ENCODE measurements around the gene MFAP3. TPM values are rescaled to one million over a fixed set of nuclear protein-coding genes. Genes with fewer than 3 reads are reported as not detected.
"Not testable (repeated sequence)": the region's sequence is repeated elsewhere in the genome, so short reads cannot be mapped to it uniquely, and the experiment has no call there.

The MFAP3 gene
- total RNA-seq (2014; rRNA removed; shearing (Covaris generic)): 48.2 and 55.6 TPM in 2 replicates

DNA sequence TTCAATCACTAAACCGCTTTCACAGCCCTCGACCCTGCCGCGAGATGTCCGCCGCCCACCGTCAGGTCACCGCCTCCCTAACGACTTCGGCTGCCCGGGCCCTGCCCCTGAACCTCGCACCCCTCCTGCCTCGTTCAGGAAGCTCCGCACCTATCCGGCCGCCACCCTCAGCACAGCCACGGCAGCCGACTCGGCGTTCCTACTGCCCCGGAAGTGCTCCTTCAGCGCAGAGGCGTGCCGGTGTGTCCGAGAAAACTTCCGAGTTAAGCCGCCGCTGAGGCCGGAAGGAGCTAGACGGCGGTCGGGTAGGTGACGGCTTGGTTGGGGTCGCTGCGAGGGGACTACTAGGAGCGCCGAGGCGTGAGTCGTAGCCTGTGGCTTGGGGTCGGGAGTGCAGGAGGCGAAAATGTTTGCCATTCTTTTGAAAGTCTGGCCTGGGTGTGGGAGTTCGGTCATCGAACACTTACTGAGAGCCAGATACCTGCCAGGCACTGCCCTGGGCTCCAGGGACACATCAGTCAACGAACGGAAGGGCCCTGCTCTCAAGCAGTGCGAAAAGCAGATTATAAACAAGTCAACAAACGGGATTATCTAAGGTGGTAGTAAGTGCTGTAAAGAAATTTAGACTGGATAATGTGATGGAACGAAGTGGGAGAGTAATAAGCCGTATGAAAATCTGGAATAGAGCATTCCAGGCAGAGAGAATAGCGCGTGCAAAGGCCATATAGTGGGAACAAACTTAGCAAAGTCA, at the start of gene MFAP3, which contains the start of gene FAM114A2:
MFAP3 (plus strand) TSS at position 261 of the 751 bp plus-strand sequence. CDS start 10,756 bp downstream, outside the sequence.
FAM114A2 (minus strand) TSS at position 204 of the 751 bp plus-strand sequence. CDS start 3,957 bp downstream, outside the sequence.
- peak; percentile 90 to 92 for DNase-seq
- Histone ChIP-seq H3K36me3 (no peaks in the 10 kb centered on the region), H3K4me1 (peaks cover 3% of the 10 kb centered on the region; the same call in 1 of the 2 replicates), H3K4me3 (peak within 1 kb of the TSS; percentile 73), H3K9me3 (replicated peaks) (no peaks in the 10 kb centered on the region), H3K27ac (peak within 1 kb of the TSS; percentile 68), H3K27me3 (no peaks in the 10 kb centered on the region)

DNA sequence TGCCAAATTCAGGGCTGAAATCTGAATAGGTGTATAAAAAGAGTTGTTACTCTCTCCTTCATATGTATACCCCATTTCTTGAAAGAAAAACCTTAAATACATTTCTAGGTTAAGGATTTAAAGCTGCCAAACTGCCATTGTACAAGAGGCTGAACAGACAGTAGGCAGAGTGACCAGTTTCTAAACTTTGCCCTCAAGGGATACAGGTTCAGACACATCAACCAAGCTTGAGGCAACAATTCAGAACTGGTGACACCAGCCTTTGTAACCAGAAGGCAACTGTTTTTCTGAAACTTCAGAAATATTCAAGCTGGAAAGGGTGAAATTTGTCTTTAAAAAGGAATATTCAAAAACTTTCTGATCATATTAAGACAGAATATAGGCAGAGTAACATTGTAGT, 47.6 kb upstream of the MFAP3 start:
- no peak overlapping the region for H3K27ac ChIP-seq
- no peak overlapping the region for H3K4me3 ChIP-seq
- DNase-seq: no peak
- no peaks in the 10 kb centered on the region for H3K9me3 ChIP-seq (replicated peaks)
- no peaks in the 10 kb centered on the region for H3K36me3 ChIP-seq
- no peaks in the 10 kb centered on the region for H3K27me3 ChIP-seq
- no peaks in the 10 kb centered on the region for H3K4me1 ChIP-seq

DNA sequence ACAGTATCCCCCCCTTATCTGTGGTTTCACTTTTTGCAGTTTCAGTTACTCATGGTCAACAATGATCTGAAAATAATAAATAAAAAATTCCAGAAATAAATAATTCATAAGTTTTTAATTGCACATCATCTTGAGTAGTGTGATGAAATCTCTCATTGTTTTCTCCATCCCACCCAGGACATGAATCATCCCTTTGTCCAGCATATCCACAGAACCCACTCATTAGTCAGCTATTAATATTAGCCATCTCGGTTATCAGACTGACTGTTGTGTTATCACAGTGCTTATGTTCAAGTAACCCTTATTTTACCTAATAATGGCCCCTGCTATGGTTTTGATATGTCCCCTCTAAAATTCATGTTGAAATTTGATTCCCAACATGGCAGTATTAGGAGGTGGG, 40.8 kb upstream of the MFAP3 start:
- H3K36me3 ChIP-seq: peaks cover 3% of the 10 kb centered on the region; the same call in 1 of the 2 replicates
- no peak overlapping the region for H3K4me3 ChIP-seq
- no peak for DNase-seq
- H3K27me3 ChIP-seq: no peaks in the 10 kb centered on the region
- 0 out of 2 replicates have a peak, but pooled peaks cover 6% of the 10 kb centered on the region for H3K4me1 ChIP-seq
- no peaks in the 10 kb centered on the region for H3K9me3 ChIP-seq (replicated peaks)
- H3K27ac ChIP-seq: no peak overlapping the region

DNA sequence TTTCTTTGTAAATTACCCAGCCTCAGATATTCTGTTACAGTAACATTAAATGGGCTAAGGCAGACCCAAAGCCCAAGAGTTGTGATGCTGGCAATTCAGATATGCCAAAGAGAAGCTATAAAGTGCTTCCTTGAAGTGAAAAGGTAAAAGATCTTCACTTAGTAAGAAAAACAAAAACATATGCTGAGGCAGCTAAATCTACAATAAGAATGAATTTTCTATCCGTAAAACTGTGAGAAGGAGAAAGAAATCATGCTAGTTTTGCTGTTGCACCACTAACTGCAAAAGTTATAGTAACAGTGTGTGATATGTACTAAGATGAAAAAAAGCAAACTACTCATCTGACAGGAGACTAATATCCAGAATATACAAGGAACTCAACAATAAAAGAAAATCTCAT, 40.0 kb upstream of the MFAP3 start:
- DNase-seq: no peak

DNA sequence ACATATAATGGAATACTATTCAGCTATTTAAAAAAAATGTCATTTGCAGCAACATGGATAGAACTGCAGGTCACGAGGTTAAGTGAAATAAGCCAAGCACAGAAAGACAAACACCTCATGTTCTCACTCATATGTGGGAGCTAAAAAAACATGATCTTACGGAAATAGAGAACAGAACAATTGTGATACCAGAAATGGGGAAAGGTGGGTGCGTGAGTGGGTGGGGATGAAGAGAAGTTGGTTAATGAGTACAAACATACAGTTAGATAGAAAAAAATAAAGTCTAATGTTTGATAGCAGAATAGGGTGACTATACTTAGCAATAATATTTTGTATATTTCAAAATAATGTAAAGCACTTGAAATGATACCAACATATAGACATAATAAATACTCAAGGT, 38.8 kb upstream of the MFAP3 start:
- Histone ChIP-seq H3K4me1 (0 out of 2 replicates have a peak, but pooled peaks cover 6% of the 10 kb centered on the region), H3K36me3 (peaks cover 3% of the 10 kb centered on the region; the same call in 1 of the 2 replicates), H3K4me3 (no peak overlapping the region), H3K27me3 (no peaks in the 10 kb centered on the region), H3K9me3 (replicated peaks) (no peaks in the 10 kb centered on the region), H3K27ac (no peak overlapping the region)
- no peak for DNase-seq

More for the DNA sequence above, 40.0 kb upstream of the MFAP3 start:
- no peak overlapping the region for H3K4me3 ChIP-seq
- H3K9me3 ChIP-seq (replicated peaks): no peaks in the 10 kb centered on the region
- peaks cover 3% of the 10 kb centered on the region; the same call in 1 of the 2 replicates for H3K36me3 ChIP-seq
- no peaks in the 10 kb centered on the region for H3K27me3 ChIP-seq
- H3K27ac ChIP-seq: no peak overlapping the region
- H3K4me1 ChIP-seq: 0 out of 2 replicates have a peak, but pooled peaks cover 6% of the 10 kb centered on the region

DNA sequence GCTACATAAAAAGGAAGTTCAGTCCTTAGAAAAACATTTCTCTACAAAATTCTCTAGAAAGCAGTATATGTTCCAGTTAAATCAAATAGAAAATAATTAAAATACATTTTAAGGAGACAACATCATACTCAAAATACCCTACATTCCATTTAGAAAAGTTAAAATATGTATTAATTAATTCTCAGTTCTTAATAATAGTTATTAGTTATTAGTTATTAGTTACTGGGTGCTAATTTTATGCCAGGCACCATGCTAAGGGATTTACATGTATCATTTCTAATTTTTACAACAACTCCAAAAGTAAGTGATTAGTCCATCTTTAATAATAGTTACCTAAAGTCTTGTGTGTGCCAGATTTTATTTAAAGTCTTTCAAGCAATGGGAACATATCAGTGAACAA, 38.1 kb upstream of the MFAP3 start:
- Histone ChIP-seq H3K9me3 (replicated peaks) (no peaks in the 10 kb centered on the region), H3K36me3 (peaks cover 3% of the 10 kb centered on the region; the same call in 1 of the 2 replicates), H3K4me1 (0 out of 2 replicates have a peak, but pooled peaks cover 6% of the 10 kb centered on the region), H3K4me3 (no peak overlapping the region), H3K27ac (no peak overlapping the region), H3K27me3 (no peaks in the 10 kb centered on the region)
- no peak for DNase-seq

DNA sequence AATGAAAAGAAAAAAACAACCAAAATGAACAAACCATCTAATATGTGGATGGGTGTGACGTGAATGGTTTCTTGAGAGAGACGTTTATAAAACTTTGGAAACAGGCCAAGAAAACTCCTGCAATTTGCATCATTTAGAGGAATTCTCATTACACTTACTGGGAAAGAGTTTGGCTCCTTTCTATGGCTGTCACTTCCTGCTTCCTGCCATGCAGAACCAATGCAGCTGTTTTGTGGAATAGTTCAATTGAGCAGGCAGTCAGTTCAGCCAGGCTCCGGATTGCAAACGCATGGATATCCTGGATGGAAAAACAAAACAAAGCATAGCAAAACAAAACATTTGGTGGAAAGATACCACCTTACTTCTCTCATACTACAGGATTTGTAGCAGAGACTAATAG, 36.7 kb upstream of the MFAP3 start:
- Histone ChIP-seq H3K9me3 (replicated peaks) (no peaks in the 10 kb centered on the region), H3K27me3 (no peaks in the 10 kb centered on the region), H3K4me3 (no peak overlapping the region), H3K4me1 (0 out of 2 replicates have a peak, but pooled peaks cover 6% of the 10 kb centered on the region), H3K27ac (no peak overlapping the region), H3K36me3 (peaks cover 3% of the 10 kb centered on the region; the same call in 1 of the 2 replicates)
- DNase-seq: peak; percentile 7 to 30

DNA sequence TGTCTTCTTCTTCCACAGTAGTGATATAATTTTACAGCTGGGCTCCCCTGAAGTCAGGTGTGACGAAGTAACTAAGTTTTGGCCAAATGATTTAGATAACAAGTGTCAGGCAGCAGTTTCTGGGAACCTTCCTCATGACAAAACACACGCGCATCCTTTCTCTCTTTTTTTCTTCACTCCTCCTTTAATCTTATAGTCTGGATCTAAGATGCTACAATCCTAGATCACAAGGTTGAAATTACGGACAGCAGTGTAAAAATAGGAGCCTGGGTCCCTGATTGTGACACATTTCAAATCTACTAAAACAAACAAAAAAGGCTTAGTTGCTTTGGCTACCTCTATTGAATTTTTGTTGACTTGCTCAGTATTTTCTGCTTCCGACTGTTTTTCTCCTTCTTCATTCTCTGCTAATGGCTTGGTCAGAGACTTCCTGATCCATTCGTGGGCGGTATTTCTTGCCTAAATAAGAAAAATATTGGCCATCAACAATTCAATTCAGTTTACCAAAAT, 36.2 kb upstream of the MFAP3 start:
- Histone ChIP-seq H3K9me3 (replicated peaks) (no peaks in the 10 kb centered on the region), H3K4me1 (0 out of 2 replicates have a peak, but pooled peaks cover 6% of the 10 kb centered on the region), H3K27ac (no peak overlapping the region), H3K4me3 (no peak overlapping the region), H3K27me3 (no peaks in the 10 kb centered on the region), H3K36me3 (peaks cover 3% of the 10 kb centered on the region; the same call in 1 of the 2 replicates)
- no peak for DNase-seq

DNA sequence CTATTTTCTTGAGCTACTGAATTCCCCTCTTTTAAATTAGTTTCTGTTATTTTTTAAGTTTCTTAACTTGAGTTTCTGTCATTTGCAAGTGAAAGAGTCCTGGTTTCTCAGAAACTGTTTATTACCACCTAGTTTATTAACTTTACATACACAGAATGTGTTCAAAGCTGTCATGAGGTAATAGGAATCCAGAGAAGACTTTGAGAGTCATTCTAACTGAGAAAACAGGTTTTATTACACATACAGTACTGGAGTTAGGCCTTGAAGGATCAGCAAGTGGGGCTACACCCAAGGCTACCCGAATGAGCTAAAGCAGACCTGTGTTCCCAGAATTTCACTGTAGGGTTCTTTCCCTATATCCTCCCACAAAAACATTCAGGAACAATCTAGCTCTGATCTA, 33.1 kb upstream of the MFAP3 start:
- 0 out of 2 replicates have a peak, but pooled peaks cover 6% of the 10 kb centered on the region for H3K4me1 ChIP-seq
- DNase-seq: no peak
- no peak overlapping the region for H3K27ac ChIP-seq
- peaks cover 3% of the 10 kb centered on the region; the same call in 1 of the 2 replicates for H3K36me3 ChIP-seq
- H3K27me3 ChIP-seq: no peaks in the 10 kb centered on the region
- H3K9me3 ChIP-seq (replicated peaks): no peaks in the 10 kb centered on the region
- no peak overlapping the region for H3K4me3 ChIP-seq

DNA sequence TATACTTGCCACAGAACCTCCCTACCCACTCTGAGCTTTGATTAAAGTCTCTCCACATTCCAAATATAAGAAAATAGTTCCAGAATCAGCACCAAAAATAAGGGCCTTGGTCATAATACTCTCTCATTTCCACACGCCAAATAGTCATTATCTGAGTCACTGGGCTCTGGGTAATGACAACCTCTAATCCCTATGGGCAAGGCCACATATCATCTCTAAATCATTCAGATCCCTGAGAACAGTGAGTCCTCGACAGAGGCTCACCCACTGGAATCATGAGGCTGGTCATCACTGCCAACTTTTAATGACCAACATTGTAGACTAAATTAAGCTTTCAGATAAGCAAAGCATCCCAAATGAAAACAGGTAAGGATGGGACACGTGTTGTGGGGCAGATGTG, 28.1 kb upstream of the MFAP3 start:
- no peak for DNase-seq
- Histone ChIP-seq H3K4me3 (no peak overlapping the region), H3K9me3 (replicated peaks) (no peaks in the 10 kb centered on the region), H3K27me3 (no peaks in the 10 kb centered on the region), H3K4me1 (no peaks in the 10 kb centered on the region), H3K27ac (no peak overlapping the region), H3K36me3 (no peaks in the 10 kb centered on the region)

DNA sequence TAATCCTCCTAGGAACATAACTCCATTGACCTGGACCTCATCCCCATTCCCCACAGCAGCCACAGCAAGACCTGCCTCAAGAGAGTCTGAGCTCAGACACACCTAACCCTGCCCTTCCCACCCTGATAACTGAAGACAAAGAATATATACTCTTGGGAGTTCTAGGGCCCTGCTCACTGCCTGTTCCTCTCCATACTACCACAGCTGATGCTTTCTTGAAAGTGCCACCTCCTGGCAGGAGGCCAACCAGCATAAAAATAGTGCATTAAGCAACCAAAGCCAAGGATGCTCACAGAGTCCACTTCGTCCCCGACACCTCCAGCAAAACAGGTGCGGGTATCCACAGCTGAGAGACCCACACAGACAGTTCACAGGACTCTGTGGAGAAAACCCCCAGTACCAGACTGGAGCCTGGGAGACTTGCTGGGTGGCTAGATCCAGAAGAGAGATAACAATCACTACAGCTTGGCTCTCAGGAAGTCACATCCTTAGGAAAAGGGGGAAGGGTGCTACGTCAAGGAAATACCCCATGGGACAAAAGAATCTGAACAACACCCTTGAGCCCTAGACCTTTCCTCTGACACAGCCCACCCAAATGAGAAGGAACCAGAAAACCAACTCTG, 23.6 kb upstream of the MFAP3 start:
- Histone ChIP-seq H3K9me3 (replicated peaks) (no peaks in the 10 kb centered on the region), H3K36me3 (peaks cover 2% of the 10 kb centered on the region; the same call in 1 of the 2 replicates), H3K27me3 (no peaks in the 10 kb centered on the region), H3K27ac (no peak overlapping the region), H3K4me3 (no peak overlapping the region), H3K4me1 (no peaks in the 10 kb centered on the region)
- DNase-seq: peak in 1 of 2 experiments; percentile 6

DNA sequence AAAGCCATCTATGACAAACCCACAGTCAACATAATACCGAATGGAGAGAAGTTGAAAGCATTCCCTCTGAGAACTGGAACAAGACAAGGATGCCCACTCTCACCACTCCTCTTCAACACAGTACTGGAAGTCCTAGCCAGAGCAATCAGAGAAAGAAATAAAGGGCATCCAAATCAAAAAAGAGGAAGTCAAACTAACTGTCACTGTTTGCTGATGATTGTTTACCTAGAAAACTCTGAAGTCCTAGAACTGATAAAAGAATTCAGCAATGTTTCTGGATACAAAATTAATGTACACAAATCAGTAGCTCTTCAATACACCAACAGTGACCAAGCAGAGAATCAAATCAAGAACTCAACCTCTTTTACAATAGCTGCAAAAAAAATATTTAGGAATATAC, 19.8 kb upstream of the MFAP3 start:
- H3K4me3 ChIP-seq, H3K4me1 ChIP-seq: not testable (repeated sequence)

DNA sequence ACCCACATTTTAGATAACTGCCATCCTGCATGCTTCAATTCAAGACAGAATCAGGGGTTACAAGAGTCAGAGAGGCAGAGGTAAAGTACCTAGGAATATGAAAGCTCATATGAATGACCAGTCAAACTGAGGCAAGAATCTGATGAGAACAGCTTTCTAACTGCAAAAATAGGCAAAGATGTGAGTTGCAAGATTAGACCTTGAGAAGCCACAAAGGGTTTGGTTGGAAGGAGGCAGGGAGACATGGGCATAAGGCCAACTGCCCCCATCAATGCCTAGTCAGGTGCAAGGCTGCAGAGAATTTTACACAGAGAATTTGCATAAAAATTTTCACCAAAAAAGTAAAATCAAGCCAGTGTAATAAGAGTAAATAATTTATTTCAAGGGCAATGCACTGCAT, 12.8 kb upstream of the MFAP3 start:
- no peaks in the 10 kb centered on the region for H3K27me3 ChIP-seq
- no peaks in the 10 kb centered on the region for H3K9me3 ChIP-seq (replicated peaks)
- H3K27ac ChIP-seq: no peak overlapping the region
- no peaks in the 10 kb centered on the region for H3K4me1 ChIP-seq
- no peak for DNase-seq
- no peak overlapping the region for H3K4me3 ChIP-seq
- H3K36me3 ChIP-seq: 0 out of 2 replicates have a peak, but pooled peaks cover 3% of the 10 kb centered on the region

More for the DNA sequence above, 19.8 kb upstream of the MFAP3 start:
- H3K27ac ChIP-seq; DNase-seq; H3K36me3 ChIP-seq; H3K27me3 ChIP-seq; H3K9me3 ChIP-seq (replicated peaks): not testable (repeated sequence)

DNA sequence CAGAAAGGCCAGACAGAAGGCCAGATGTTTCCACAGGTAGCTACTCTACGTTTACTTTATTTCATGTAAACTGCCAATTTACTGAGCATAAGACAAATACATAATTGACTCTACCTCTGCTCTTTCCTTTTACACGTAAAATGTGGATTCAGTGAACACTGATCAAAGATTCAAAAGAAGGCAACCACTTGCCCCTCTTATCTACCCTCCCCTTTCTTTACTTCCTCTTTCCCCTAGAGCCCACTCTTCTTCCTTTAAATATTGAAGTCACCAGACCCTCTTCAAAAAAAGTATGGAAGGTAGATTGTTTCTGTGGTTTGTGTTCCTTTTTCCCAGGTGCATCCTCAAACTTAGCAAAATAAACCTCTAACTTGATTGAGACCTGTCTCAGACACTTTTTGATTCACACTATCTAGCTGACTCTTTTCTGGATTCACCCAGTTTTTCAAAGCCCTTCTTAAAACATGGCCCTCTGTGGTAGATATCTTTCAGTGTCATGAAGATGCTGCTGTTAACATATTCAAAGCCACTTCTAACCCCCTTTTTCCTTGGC, 6.8 kb upstream of the MFAP3 start:
- Histone ChIP-seq H3K27ac (no peak overlapping the region), H3K4me1 (no peaks in the 10 kb centered on the region), H3K27me3 (no peaks in the 10 kb centered on the region), H3K4me3 (no peak overlapping the region), H3K36me3 (no peaks in the 10 kb centered on the region), H3K9me3 (replicated peaks) (no peaks in the 10 kb centered on the region)
- DNase-seq: no peak

All from SJCRH30 (cell line).